ENCODE data around the gene RBM4.

The RBM4 gene

DNA sequence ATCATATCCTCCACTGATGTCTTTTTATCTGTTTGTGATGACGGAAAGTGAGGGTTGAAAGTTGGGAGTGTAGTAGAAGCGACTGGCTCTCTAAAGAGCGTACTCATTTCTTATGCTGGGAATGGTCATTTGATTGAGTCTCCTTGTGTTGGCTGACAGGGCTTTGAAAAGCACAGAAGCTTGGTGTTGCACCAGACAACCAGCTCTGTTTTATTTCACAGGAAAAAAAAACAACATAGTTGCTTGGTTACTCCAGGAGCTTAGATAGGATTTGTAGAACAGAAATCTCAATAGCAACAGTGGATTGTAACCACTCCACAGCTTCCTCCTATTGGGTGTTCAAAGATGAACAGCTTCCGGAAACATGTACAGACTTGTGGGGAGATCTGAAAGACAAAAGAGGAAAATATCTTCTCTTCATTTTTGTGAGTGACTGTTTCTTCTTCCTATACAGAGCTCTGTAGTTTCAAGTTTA is 19.4 kb upstream of the RBM4 start:
- DNase-seq (ENCODE audit: low read depth), result peak; percentile 94
- TF ChIP-seq, protein P1, sequence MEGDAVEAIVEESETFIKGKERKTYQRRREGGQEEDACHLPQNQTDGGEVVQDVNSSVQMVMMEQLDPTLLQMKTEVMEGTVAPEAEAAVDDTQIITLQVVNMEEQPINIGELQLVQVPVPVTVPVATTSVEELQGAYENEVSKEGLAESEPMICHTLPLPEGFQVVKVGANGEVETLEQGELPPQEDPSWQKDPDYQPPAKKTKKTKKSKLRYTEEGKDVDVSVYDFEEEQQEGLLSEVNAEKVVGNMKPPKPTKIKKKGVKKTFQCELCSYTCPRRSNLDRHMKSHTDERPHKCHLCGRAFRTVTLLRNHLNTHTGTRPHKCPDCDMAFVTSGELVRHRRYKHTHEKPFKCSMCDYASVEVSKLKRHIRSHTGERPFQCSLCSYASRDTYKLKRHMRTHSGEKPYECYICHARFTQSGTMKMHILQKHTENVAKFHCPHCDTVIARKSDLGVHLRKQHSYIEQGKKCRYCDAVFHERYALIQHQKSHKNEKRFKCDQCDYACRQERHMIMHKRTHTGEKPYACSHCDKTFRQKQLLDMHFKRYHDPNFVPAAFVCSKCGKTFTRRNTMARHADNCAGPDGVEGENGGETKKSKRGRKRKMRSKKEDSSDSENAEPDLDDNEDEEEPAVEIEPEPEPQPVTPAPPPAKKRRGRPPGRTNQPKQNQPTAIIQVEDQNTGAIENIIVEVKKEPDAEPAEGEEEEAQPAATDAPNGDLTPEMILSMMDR (IDR thresholded peaks at IDR 0.05; ENCODE audit: insufficient read depth, low read depth, low read length, missing control alignments), result no peak
- H3K4me3 ChIP-seq (ENCODE audit: low read length), result peak overlapping the region; percentile 90

DNA sequence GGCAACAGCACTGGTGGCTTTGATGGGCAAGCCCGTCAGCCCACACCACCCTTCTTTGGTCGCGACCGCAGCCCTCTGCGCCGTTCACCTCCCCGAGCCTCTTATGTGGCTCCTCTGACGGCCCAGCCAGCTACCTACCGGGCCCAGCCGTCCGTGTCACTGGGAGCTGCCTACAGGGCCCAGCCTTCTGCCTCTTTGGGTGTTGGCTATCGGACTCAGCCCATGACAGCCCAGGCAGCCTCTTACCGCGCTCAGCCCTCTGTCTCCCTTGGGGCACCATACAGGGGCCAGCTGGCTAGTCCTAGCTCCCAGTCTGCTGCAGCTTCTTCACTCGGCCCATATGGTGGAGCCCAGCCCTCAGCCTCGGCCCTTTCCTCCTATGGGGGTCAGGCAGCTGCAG is 14.1 kb upstream of the RBM4 start:
- no peak overlapping the region for H3K4me3 ChIP-seq (ENCODE audit: low read length)
- TF ChIP-seq, protein P1 (IDR thresholded peaks at IDR 0.05; ENCODE audit: insufficient read depth, low read depth, low read length, missing control alignments), result no peak
- DNase-seq (ENCODE audit: low read depth), result no peak

DNA sequence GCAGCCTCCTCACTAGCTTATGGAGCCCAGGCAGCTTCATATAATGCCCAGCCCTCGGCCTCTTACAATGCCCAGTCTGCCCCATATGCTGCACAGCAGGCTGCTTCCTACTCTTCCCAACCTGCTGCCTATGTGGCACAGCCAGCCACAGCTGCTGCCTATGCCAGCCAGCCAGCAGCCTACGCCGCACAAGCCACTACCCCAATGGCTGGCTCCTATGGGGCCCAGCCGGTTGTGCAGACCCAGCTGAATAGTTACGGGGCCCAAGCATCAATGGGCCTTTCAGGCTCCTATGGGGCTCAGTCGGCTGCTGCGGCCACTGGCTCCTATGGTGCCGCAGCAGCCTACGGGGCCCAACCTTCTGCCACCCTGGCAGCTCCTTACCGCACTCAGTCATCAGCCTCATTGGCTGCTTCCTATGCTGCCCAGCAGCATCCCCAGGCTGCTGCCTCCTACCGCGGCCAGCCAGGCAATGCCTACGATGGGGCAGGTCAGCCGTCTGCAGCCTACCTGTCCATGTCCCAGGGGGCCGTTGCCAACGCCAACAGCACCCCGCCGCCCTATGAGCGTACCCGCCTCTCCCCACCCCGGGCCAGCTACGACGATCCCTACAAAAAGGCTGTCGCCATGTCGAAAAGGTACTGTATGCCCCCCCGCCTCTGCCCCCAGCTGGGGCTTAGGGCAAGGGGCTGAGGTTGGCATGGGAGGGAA is 13.3 kb upstream of the RBM4 start:
- DNase-seq (ENCODE audit: low read depth), result no peak

DNA sequence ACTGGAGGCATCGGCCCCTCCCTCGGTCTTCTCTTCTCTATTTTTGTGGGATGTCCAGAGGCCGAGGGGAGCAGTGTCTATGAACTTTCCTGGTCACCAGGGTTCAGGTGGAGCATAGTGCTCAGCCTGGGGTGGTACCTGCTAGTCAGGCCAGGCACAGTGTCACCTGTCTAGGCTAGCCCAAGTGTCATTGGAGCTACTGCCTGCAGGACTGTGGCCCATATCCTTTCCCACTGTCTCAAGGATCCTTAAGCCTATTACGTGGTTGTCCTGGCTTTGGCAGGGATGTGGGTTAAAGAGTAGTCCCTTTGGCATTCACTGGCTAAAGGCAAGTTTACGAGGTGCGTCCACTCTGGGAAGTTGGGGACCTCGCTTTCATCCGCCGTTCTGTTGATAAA is 12.8 kb upstream of the RBM4 start:
- TF ChIP-seq, protein P1 (IDR thresholded peaks at IDR 0.05; ENCODE audit: insufficient read depth, low read depth, low read length, missing control alignments), result no peak
- H3K4me3 ChIP-seq (ENCODE audit: low read length), result no peak overlapping the region

More for the DNA sequence above, 13.3 kb upstream of the RBM4 start:
- TF ChIP-seq, protein P1 (IDR thresholded peaks at IDR 0.05; ENCODE audit: insufficient read depth, low read depth, low read length, missing control alignments), result no peak
- H3K4me3 ChIP-seq (ENCODE audit: low read length), result no peak overlapping the region

DNA sequence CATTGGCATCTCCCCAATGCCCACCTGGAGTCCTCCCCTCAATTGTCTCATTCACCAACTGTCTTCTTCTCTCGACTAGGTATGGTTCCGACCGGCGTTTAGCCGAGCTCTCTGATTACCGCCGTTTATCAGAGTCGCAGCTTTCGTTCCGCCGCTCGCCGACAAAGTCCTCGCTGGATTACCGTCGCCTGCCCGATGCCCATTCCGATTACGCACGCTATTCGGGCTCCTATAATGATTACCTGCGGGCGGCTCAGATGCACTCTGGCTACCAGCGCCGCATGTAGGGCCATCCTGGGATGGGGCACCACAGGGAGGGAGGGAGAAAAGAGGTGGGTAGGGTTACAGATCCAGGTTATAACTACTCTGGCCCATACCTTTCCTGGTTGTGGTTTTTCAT is 12.1 kb upstream of the RBM4 start:
- TF ChIP-seq, protein P1 (IDR thresholded peaks at IDR 0.05; ENCODE audit: insufficient read depth, low read depth, low read length, missing control alignments), result no peak
- no peak overlapping the region for H3K4me3 ChIP-seq (ENCODE audit: low read length)
- DNase-seq (ENCODE audit: low read depth), result no peak

More for the DNA sequence above, 12.8 kb upstream of the RBM4 start:
- no peak for DNase-seq (ENCODE audit: low read depth)

DNA sequence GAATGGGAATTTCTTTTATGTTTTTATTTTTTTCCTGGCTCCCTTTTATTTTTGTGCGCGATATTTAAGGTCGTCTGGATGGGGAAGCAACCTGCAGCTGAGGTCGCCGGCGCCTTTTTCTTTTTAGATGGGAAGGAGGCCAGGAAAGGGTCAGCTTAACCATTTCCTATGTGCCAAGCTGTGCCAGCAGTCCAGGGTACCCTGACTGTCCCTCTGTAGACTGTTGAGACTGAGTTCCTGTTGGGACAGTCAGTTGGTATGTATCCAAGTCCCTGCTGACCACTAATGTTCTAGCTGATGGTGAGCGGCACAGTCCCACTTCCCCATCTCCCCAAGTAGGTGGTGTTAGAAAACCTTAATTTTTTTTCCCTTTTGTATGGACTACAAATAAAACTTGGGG is 11.6 kb upstream of the RBM4 start:
- no peak overlapping the region for H3K4me3 ChIP-seq (ENCODE audit: low read length)
- no peak for DNase-seq (ENCODE audit: low read depth)
- TF ChIP-seq, protein P1 (IDR thresholded peaks at IDR 0.05; ENCODE audit: insufficient read depth, low read depth, low read length, missing control alignments), result no peak

All from epithelial cell of esophagus (primary cell).